ENCODE results near the gene PGGHG.
"Not testable (repeated sequence)": the region's sequence is repeated elsewhere in the genome, so short reads cannot be mapped to it uniquely, and the experiment has no call there.

PGGHG gene

GRCh38 chr11:332651-333480, 43.9 kb downstream of the PGGHG start:
- no peak for DNase-seq

GRCh38 chr11:333616-334263, 44.8 kb downstream of the PGGHG start:
- DNase-seq = not testable (repeated sequence)

- no peak for DNase-seq
Observed at GRCh38 chr11:334264-334994, 45.5 kb downstream of the PGGHG start.

- DNase-seq = no peak
Observed at GRCh38 chr11:335779-336658, 47.1 kb downstream of the PGGHG start.

- no peak for DNase-seq
Observed at GRCh38 chr11:336659-337198, 47.8 kb downstream of the PGGHG start.

GRCh38 chr11:337711-338110, 48.8 kb downstream of the PGGHG start:
- no peak for DNase-seq

GRCh38 chr11:339963-340362, 51.0 kb downstream of the PGGHG start:
- DNase-seq = no peak

- DNase-seq = no peak
Observed at GRCh38 chr11:340539-341512, 51.9 kb downstream of the PGGHG start.

- no peak for DNase-seq
Observed at GRCh38 chr11:342328-342727, 53.4 kb downstream of the PGGHG start.

GRCh38 chr11:344836-345578, 56.1 kb downstream of the PGGHG start:
- DNase-seq = no peak

All from activated CD4-positive, alpha-beta T cell treated with anti-CD3 and anti-CD28 coated beads for 1 hour (primary cell).